Mesenchymal stem cell (in vitro differentiated cells and primary cell): Measurements from ENCODE around the gene ARHGEF4.

Experiments
- DNase-seq: peaks from one replicate; pipeline ENCODE4 v3.0.0-alpha.2; 2013
- H2AFZ ChIP-seq: one replicate; pipeline ENCODE4 v1.6.1; 2013; ENCODE audit warnings: low read depth, mild to moderate bottlenecking, control low read depth, inconsistent platforms, low read length, moderate library complexity
- H2AK5ac ChIP-seq: 2 replicates; pipeline ENCODE4 v1.6.1; 2013; ENCODE audit warnings: low read length, moderate library complexity, mild to moderate bottlenecking, inconsistent platforms; ENCODE audit not compliant: severe bottlenecking
- H2BK120ac ChIP-seq: one replicate; pipeline ENCODE4 v1.6.1; 2013; ENCODE audit warnings: low read depth, mild to moderate bottlenecking, inconsistent platforms, low read length, moderate library complexity
- H2BK12ac ChIP-seq, 2 experiments: one replicate each; pipeline ENCODE4 v1.6.1; 2013; ENCODE audit warnings: inconsistent platforms in 2 of 2, low read length in 2 of 2, mild to moderate bottlenecking in 2 of 2, moderate library complexity in 2 of 2, control low read depth in 1 of 2
- H2BK15ac ChIP-seq: one replicate; pipeline ENCODE4 v1.6.1; 2013; ENCODE audit warnings: mild to moderate bottlenecking, low read depth, inconsistent platforms; ENCODE audit not compliant: poor library complexity, severe bottlenecking
- H2BK5ac ChIP-seq: 2 replicates; pipeline ENCODE4 v1.6.1; 2013; ENCODE audit warnings: low read depth, mild to moderate bottlenecking, low read length, control low read depth, inconsistent platforms; ENCODE audit not compliant: poor library complexity, severe bottlenecking
- H3K14ac ChIP-seq, 2 experiments: one replicate each; pipeline ENCODE4 v1.6.1; 2013; ENCODE audit warnings: inconsistent platforms in 2 of 2, low read length in 2 of 2, control low read depth in 1 of 2, mild to moderate bottlenecking in 1 of 2, moderate library complexity in 1 of 2
- H3K18ac ChIP-seq, 2 experiments: one replicate each; pipeline ENCODE4 v1.6.1; 2013; ENCODE audit warnings: inconsistent platforms in 2 of 2, low read length in 2 of 2, control low read depth in 1 of 2, low read depth in 1 of 2, mild to moderate bottlenecking in 1 of 2
- H3K23ac ChIP-seq, 2 experiments: one replicate each; pipeline ENCODE4 v1.6.1; 2013; ENCODE audit warnings: inconsistent platforms in 2 of 2, low read length in 2 of 2, mild to moderate bottlenecking in 2 of 2, moderate library complexity in 2 of 2, control low read depth in 1 of 2
- H3K27ac ChIP-seq: 2 replicates; pipeline ENCODE4 v1.5.1; 2013; ENCODE audit warnings: mild to moderate bottlenecking, moderate library complexity, low read length, control low read depth, inconsistent platforms; ENCODE audit not compliant: poor library complexity, severe bottlenecking
- H3K27me3 ChIP-seq, 2 experiments: 2 replicates each; pipeline versions ENCODE4 v1.6.1 to v1.7.0; 2013; ENCODE audit warnings: low read length in 2 of 2, mild to moderate bottlenecking in 2 of 2, moderate library complexity in 2 of 2, control low read depth in 1 of 2, inconsistent platforms in 1 of 2; ENCODE audit not compliant: control insufficient read depth in 1 of 2, insufficient read depth in 1 of 2
- H3K36me3 ChIP-seq, 2 experiments: 2 replicates each; pipeline versions ENCODE4 v1.6.1 to v1.7.0; 2013; ENCODE audit warnings: low read length in 2 of 2, control low read depth in 1 of 2, inconsistent platforms in 1 of 2, low read depth in 1 of 2, mild to moderate bottlenecking in 1 of 2; ENCODE audit not compliant: insufficient read depth in 2 of 2, control insufficient read depth in 1 of 2
- H3K4ac ChIP-seq, 2 experiments: one replicate each; pipeline ENCODE4 v1.6.1; 2013; ENCODE audit warnings: inconsistent platforms in 2 of 2, low read length in 2 of 2, mild to moderate bottlenecking in 2 of 2, moderate library complexity in 2 of 2, control low read depth in 1 of 2, low read depth in 1 of 2
- H3K4me1 ChIP-seq: 2 replicates; pipeline ENCODE4 v1.6.1; 2013; ENCODE audit warnings: low read depth, low read length, control low read depth; ENCODE audit not compliant: control insufficient read depth, insufficient read depth
- H3K4me2 ChIP-seq: 2 replicates; pipeline ENCODE4 v1.6.1; 2013; ENCODE audit warnings: low read length, mild to moderate bottlenecking, inconsistent platforms; ENCODE audit not compliant: poor library complexity, severe bottlenecking
- H3K4me3 ChIP-seq, 2 experiments: 2 replicates each; pipeline versions ENCODE4 v1.5.1 to v1.7.0; 2013; ENCODE audit warnings: low read length in 2 of 2, mild to moderate bottlenecking in 2 of 2, control low read depth in 1 of 2, low read depth in 1 of 2; ENCODE audit not compliant: insufficient read depth in 1 of 2
- H3K79me1 ChIP-seq: replicated peaks from 2 replicates; pipeline ENCODE4 v1.6.1; 2013; ENCODE audit warnings: mild to moderate bottlenecking, control low read depth, low read length, inconsistent platforms; ENCODE audit not compliant: poor library complexity, severe bottlenecking
- H3K9ac ChIP-seq: 2 replicates; pipeline ENCODE4 v1.7.0; 2013; ENCODE audit warnings: mild to moderate bottlenecking, low read length, moderate library complexity
- H3K9me3 ChIP-seq: 2 replicates; pipeline ENCODE4 v1.7.0; 2013; ENCODE audit warnings: mild to moderate bottlenecking, low read length; ENCODE audit not compliant: control insufficient read depth
- H4K8ac ChIP-seq: one replicate; pipeline ENCODE4 v1.6.1; 2013; ENCODE audit warnings: inconsistent platforms, mild to moderate bottlenecking, low read length, moderate library complexity
- H4K91ac ChIP-seq: one replicate; pipeline ENCODE4 v1.6.1; 2013; ENCODE audit warnings: mild to moderate bottlenecking, low read length, inconsistent platforms
- WGBS: methylation state at CpG from one replicate; pipeline ENCODE4 v1.1.7; 2013; ENCODE audit warnings: mixed read lengths; 5-methylcytosine and 5-hydroxymethylcytosine counted together

The ARHGEF4 gene

GRCh38 chr2:131009713-131010475 lies 173.2 kb downstream of the ARHGEF4 start:
- WGBS = 55% methylated on average over 4 of the region's 6 CpGs
- H3K23ac ChIP-seq = no peak overlapping the region
- H3K27me3 ChIP-seq = peaks cover 13 to 46% of the 10 kb centered on the region in 2 experiments
- no peak overlapping the region for H2BK12ac ChIP-seq
- H2BK120ac ChIP-seq = no peak overlapping the region
- H3K79me1 ChIP-seq = no peaks in the 10 kb centered on the region
- no peak for DNase-seq
- H3K36me3 ChIP-seq = no peaks in the 10 kb centered on the region
- no peak overlapping the region for H3K4me2 ChIP-seq
- H2AK5ac ChIP-seq = no peak overlapping the region
- no peak overlapping the region for H4K8ac ChIP-seq
- no peak overlapping the region for H3K14ac ChIP-seq
- H3K9ac ChIP-seq = no peak overlapping the region
- no peak overlapping the region for H4K91ac ChIP-seq
- no peak overlapping the region for H3K4me3 ChIP-seq
- H3K4ac ChIP-seq = no peak overlapping the region
- H2AFZ ChIP-seq = no peak overlapping the region
- no peaks in the 10 kb centered on the region for H3K9me3 ChIP-seq
- no peak overlapping the region for H2BK15ac ChIP-seq
- no peak overlapping the region for H2BK5ac ChIP-seq
- no peak overlapping the region for H3K27ac ChIP-seq
- H3K18ac ChIP-seq = no peak overlapping the region
- no peaks in the 10 kb centered on the region for H3K4me1 ChIP-seq

DNA sequence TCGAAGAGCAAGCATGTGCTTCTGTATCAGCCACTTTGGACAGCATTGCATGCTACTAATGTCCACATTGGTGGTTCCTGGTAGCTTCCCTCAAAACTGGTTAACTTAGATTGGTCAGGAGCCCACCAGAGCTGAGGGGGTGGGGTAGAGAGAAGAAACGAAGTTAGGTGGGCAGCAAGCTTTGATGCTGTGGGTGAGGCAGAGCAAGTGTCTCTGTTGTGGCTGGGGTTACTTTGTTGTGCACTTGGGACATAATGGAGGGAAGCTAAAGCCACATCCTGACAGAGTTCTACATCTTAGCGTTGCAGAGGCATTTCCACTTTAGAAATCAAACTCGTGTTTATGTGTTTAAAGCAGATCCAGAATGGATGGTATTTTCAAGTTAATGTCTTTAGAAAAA lies 173.9 kb downstream of the ARHGEF4 start:
- H3K27me3 ChIP-seq = peaks cover 13 to 44% of the 10 kb centered on the region in 2 experiments
- no peak overlapping the region for H2BK120ac ChIP-seq
- WGBS = 83% methylated on average over 4 of the region's 4 CpGs
- H2AFZ ChIP-seq = no peak overlapping the region
- no peak overlapping the region for H2AK5ac ChIP-seq
- DNase-seq = no peak
- no peak overlapping the region for H3K27ac ChIP-seq
- no peak overlapping the region for H2BK5ac ChIP-seq
- H3K79me1 ChIP-seq = no peaks in the 10 kb centered on the region
- no peak overlapping the region for H3K4me3 ChIP-seq
- no peaks in the 10 kb centered on the region for H3K36me3 ChIP-seq
- H2BK15ac ChIP-seq = no peak overlapping the region
- no peak overlapping the region for H2BK12ac ChIP-seq
- no peaks in the 10 kb centered on the region for H3K9me3 ChIP-seq
- no peak overlapping the region for H3K4me2 ChIP-seq
- no peak overlapping the region for H3K14ac ChIP-seq
- H3K4me1 ChIP-seq = no peaks in the 10 kb centered on the region
- no peak overlapping the region for H3K23ac ChIP-seq
- H4K91ac ChIP-seq = no peak overlapping the region
- no peak overlapping the region for H4K8ac ChIP-seq
- no peak overlapping the region for H3K9ac ChIP-seq
- no peak overlapping the region for H3K18ac ChIP-seq
- H3K4ac ChIP-seq = no peak overlapping the region

GRCh38 chr2:131011486-131011885 lies 174.8 kb downstream of the ARHGEF4 start:
- Histone ChIP-seq H3K27ac (no peak overlapping the region), H4K8ac (no peak overlapping the region), H2BK15ac (no peak overlapping the region), H3K23ac (no peak overlapping the region), H4K91ac (no peak overlapping the region), H3K79me1 (no peaks in the 10 kb centered on the region), H3K4me3 (no peak overlapping the region), H3K9me3 (no peaks in the 10 kb centered on the region), H3K14ac (no peak overlapping the region), H3K18ac (no peak overlapping the region), H2AFZ (no peak overlapping the region), H2BK5ac (no peak overlapping the region), H3K4me2 (no peak overlapping the region), H2AK5ac (no peak overlapping the region), H3K4me1 (no peaks in the 10 kb centered on the region), H3K36me3 (no peaks in the 10 kb centered on the region), H3K9ac (no peak overlapping the region), H3K4ac (no peak overlapping the region), H3K27me3 (peaks cover 10 to 37% of the 10 kb centered on the region in 2 experiments), H2BK120ac (no peak overlapping the region), H2BK12ac (no peak overlapping the region)
- no peak for DNase-seq
- WGBS = 67% methylated on average over 7 of the region's 7 CpGs

DNA sequence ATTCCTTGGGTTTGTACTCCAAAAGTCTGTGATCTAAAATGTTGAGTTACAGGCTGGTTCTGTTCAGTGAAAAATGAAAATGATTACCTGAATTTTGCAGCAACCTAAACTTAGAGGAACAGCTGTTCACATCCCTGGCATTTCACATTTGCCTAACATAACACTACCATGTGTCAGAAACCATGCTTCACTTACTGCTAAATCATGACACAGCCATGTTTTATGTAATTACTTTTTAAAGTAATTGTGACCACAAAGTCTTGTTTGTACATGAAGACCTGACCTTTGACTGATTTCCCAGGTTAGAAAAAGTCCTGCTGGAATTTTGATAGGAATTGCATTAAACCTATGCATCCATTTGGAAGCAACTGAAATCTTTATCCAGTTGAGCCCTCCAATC lies 177.4 kb downstream of the ARHGEF4 start:
- H3K14ac ChIP-seq = no peak overlapping the region
- no peak overlapping the region for H4K8ac ChIP-seq
- DNase-seq = no peak
- H2BK12ac ChIP-seq = no peak overlapping the region
- H3K4me2 ChIP-seq = no peak overlapping the region
- H3K18ac ChIP-seq = no peak overlapping the region
- no peaks in the 10 kb centered on the region for H3K79me1 ChIP-seq
- no peak overlapping the region for H2BK120ac ChIP-seq
- H3K4me1 ChIP-seq = peaks cover 1% of the 10 kb centered on the region
- no peak overlapping the region for H2BK5ac ChIP-seq
- no peaks in the 10 kb centered on the region for H3K9me3 ChIP-seq
- H3K27ac ChIP-seq = no peak overlapping the region
- H3K4ac ChIP-seq = no peak overlapping the region
- no peak overlapping the region for H2BK15ac ChIP-seq
- H3K27me3 ChIP-seq = peaks cover 20 to 34% of the 10 kb centered on the region in 2 experiments
- no peak overlapping the region for H3K4me3 ChIP-seq
- H2AK5ac ChIP-seq = no peak overlapping the region
- no peak overlapping the region for H2AFZ ChIP-seq
- no peak overlapping the region for H3K23ac ChIP-seq
- no peak overlapping the region for H3K9ac ChIP-seq
- no peaks in the 10 kb centered on the region for H3K36me3 ChIP-seq
- H4K91ac ChIP-seq = no peak overlapping the region
